ENCODE data around the gene GCN1.

- TF ChIP-seq CTCF (IDR thresholded peaks at IDR 0.05; ENCODE audit: insufficient read depth, low read length) (no peak), POLR2AphosphoS5 (IDR thresholded peaks at IDR 0.05; ENCODE audit: low read depth) (no peak)
Observed at GRCh38 chr12:120186654-120187053, 7.9 kb downstream of the GCN1 start.

All from HL-60 (cell line).